Tibial nerve (tissue), 3 donors: ENCODE results near the gene CCDC70.

Experiments
- POLR2A ChIP-seq, 2 donors: fragments of 450-650 bp; IDR thresholded peaks; one replicate each; pipeline ENCODE4 v1.6.1; 2017; ENCODE audit warnings: antibody characterized with exemption in 2 of 2, mild to moderate bottlenecking in 2 of 2, moderate library complexity in 2 of 2
- TF ChIP-seq, protein P1 (sequence below), 5 experiments: fragments of 200-600 bp in 3 of 5; fragments of 450-650 bp in 2 of 5; sonication (generic) in 3 of 5; IDR thresholded peaks; one replicate each; pipeline ENCODE4 v1.5.1; 2016 to 2019; ENCODE audit warnings: antibody characterized with exemption in 5 of 5, mild to moderate bottlenecking in 3 of 5, moderate library complexity in 2 of 5

- TF ChIP-seq, protein P1, sequence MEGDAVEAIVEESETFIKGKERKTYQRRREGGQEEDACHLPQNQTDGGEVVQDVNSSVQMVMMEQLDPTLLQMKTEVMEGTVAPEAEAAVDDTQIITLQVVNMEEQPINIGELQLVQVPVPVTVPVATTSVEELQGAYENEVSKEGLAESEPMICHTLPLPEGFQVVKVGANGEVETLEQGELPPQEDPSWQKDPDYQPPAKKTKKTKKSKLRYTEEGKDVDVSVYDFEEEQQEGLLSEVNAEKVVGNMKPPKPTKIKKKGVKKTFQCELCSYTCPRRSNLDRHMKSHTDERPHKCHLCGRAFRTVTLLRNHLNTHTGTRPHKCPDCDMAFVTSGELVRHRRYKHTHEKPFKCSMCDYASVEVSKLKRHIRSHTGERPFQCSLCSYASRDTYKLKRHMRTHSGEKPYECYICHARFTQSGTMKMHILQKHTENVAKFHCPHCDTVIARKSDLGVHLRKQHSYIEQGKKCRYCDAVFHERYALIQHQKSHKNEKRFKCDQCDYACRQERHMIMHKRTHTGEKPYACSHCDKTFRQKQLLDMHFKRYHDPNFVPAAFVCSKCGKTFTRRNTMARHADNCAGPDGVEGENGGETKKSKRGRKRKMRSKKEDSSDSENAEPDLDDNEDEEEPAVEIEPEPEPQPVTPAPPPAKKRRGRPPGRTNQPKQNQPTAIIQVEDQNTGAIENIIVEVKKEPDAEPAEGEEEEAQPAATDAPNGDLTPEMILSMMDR (IDR thresholded peaks at IDR 0.05): no peak
- no peak for TF ChIP-seq POLR2A (IDR thresholded peaks at IDR 0.05)
Observed at GRCh38 chr13:51910508-51910907, 48.7 kb downstream of the CCDC70 start.
